Endothelial cell of umbilical vein (primary cell): ENCODE data around the gene CACNA2D2. TPM values are rescaled to one million over a fixed set of nuclear protein-coding genes. Genes with fewer than 3 reads are reported as not detected.

Source experiments
- BruUV-seq: library from RNA; stranded (reverse); fragments of 400-500 nt; replicated peaks from 2 replicates; lab custom pipeline; 2021; lab: Mats Ljungman, UMichigan
- CTCF ChIA-PET: fragments of 300-600, 350-600 bp; sonication (Branson Sonifier 250); formaldehyde crosslinking; loops from one replicate; lab custom pipeline; 2021; ENCODE audit warnings: antibody characterized with exemption, inconsistent platforms; lab: Charles Lee
- POLR2A ChIA-PET: fragments of 300-600, 350-600 bp; sonication (Branson Sonifier 250); formaldehyde crosslinking; loops from one replicate; lab custom pipeline; 2021; ENCODE audit warnings: antibody characterized with exemption, inconsistent platforms; lab: Charles Lee
- DNase-seq: peaks from one replicate; pipeline ENCODE4 v3.0.0-alpha.2; 2011; ENCODE audit warnings: low read depth, low spot score
- FAIRE-seq: peaks from 2 replicates; lab custom pipeline; 2011; peaks lifted over from hg19 to GRCh38; lab: Jason Lieb, UNC
- H2AFZ ChIP-seq: 2 replicates; pipeline ENCODE4 v1.6.0; 2012; ENCODE audit warnings: low read depth, low read length, control low read depth, inconsistent platforms
- H3K27ac ChIP-seq: 2 replicates; pipeline ENCODE4 v1.5.1; 2011; ENCODE audit warnings: low read depth, mild to moderate bottlenecking, control low read depth, low read length, moderate library complexity; ENCODE audit not compliant: insufficient read depth
- H3K27me3 ChIP-seq, 2 experiments: 2 replicates each; pipeline versions ENCODE4 v1.6.0 to v1.6.1; 2011; ENCODE audit warnings: low read length in 2 of 2, mixed read lengths in 1 of 2; ENCODE audit not compliant: control insufficient read depth in 2 of 2, insufficient read depth in 2 of 2
- H3K36me3 ChIP-seq, 2 experiments: 2 replicates in 1 of 2; 3 replicates in 1 of 2; pipeline ENCODE4 v1.5.1; 2011; ENCODE audit warnings: low read length in 2 of 2, mild to moderate bottlenecking in 1 of 2, moderate library complexity in 1 of 2; ENCODE audit not compliant: control insufficient read depth in 2 of 2, insufficient read depth in 2 of 2; ENCODE audit errors: extremely low read depth in 1 of 2
- H3K4me1 ChIP-seq: 3 replicates; pipeline ENCODE4 v1.5.1; 2011; ENCODE audit warnings: mild to moderate bottlenecking, low read length; ENCODE audit not compliant: control insufficient read depth, insufficient read depth; ENCODE audit errors: extremely low read depth
- H3K4me2 ChIP-seq: 2 replicates; pipeline ENCODE4 v1.6.1; 2011; ENCODE audit warnings: low read length, control low read depth, mixed read lengths; ENCODE audit not compliant: insufficient read depth
- H3K4me3 ChIP-seq, 3 experiments: fragments of 200-600 bp in 1 of 3; sonication (generic), shearing (Covaris generic) in 1 of 3; replicated peaks in 1 of 3; 2 replicates each; pipeline ENCODE4 v1.5.1; 2011 to 2016; ENCODE audit warnings: control low read depth in 3 of 3, low read length in 3 of 3, mild to moderate bottlenecking in 2 of 3, inconsistent platforms in 1 of 3, low read depth in 1 of 3, moderate library complexity in 1 of 3; ENCODE audit not compliant: insufficient read depth in 1 of 3
- H3K79me2 ChIP-seq: 2 replicates; pipeline ENCODE4 v1.6.0; 2012; ENCODE audit warnings: low read length, inconsistent platforms; ENCODE audit not compliant: control insufficient read depth, insufficient read depth
- H3K9ac ChIP-seq: replicated peaks from 2 replicates; pipeline ENCODE3; 2011; ENCODE audit warnings: low read length, control low read depth; ENCODE audit not compliant: insufficient read depth; ENCODE audit errors: extremely low read depth
- H3K9me1 ChIP-seq: replicated peaks from 3 replicates; pipeline ENCODE4 v1.6.0; 2011; ENCODE audit warnings: mild to moderate bottlenecking, low read length; ENCODE audit not compliant: control insufficient read depth, insufficient read depth; ENCODE audit errors: extremely low read depth
- H3K9me3 ChIP-seq: replicated peaks from 2 replicates; pipeline ENCODE4 v1.5.1; 2012; ENCODE audit warnings: low read length, inconsistent platforms; ENCODE audit not compliant: control insufficient read depth, insufficient read depth
- H4K20me1 ChIP-seq: replicated peaks from 2 replicates; pipeline ENCODE3; 2011; ENCODE audit warnings: mild to moderate bottlenecking, low read length; ENCODE audit not compliant: control insufficient read depth, insufficient read depth; ENCODE audit errors: extremely low read depth
- CTCF ChIP-seq, 2 donors: IDR thresholded peaks; 1 replicate in 1 of 2; 2 replicates in 1 of 2; pipeline ENCODE4 v1.5.1; 2011; ENCODE audit warnings: low read length in 2 of 2, mild to moderate bottlenecking in 2 of 2, moderate library complexity in 2 of 2, control low read depth in 1 of 2, inconsistent platforms in 1 of 2, low read depth in 1 of 2; ENCODE audit not compliant: insufficient read depth in 1 of 2; ENCODE audit errors: extremely low read depth in 1 of 2
- FOS ChIP-seq: IDR thresholded peaks from 2 replicates; pipeline ENCODE4 v1.6.1; 2011; ENCODE audit warnings: mild to moderate bottlenecking, low read length, moderate library complexity, borderline replicate concordance; ENCODE audit not compliant: insufficient read depth
- MAX ChIP-seq: IDR thresholded peaks from 2 replicates; pipeline ENCODE4 v1.6.1; 2011; ENCODE audit not compliant: insufficient read depth, insufficient read length
- POLR2A ChIP-seq: IDR thresholded peaks from 2 replicates; pipeline ENCODE4 v1.6.1; 2012; ENCODE audit warnings: low read depth, mild to moderate bottlenecking, control low read depth, low read length
- POLR2AphosphoS5 ChIP-seq: IDR thresholded peaks from 2 replicates; pipeline ENCODE4 v1.6.1; 2012; ENCODE audit warnings: low read depth, mild to moderate bottlenecking, control low read depth, low read length, moderate library complexity; ENCODE audit not compliant: insufficient read depth
- dilution Hi-C: fragments of 300-500 bp; cut with MboI; formaldehyde crosslinking; loops from one replicate; pipeline ENCODE4 v1.15.0; 2019; ENCODE audit warnings: low sequenced_read_pairs; ENCODE audit not compliant: extremely low pct_ligation_motif_present
- intact Hi-C: fragments of 100-400 bp; cut with micrococcal nuclease; formaldehyde crosslinking; loops from one replicate; pipeline ENCODE4 v1.10.0; 2022
- polyA plus RNA-seq, 4 experiments: library from polyadenylated mRNA; depleted of rRNA in 3 of 4; stranded (reverse) in 3 of 4; unstranded in 1 of 4; fragments of >200 nt; gene quantifications; 2 replicates each; pipeline versions ENCODE4 v1.2.1 to v1.2.3, GENCODE V29; 2011 to 2012; ENCODE audit warnings: missing spikeins in 1 of 4
- total RNA-seq: library from RNA; stranded (reverse); gene quantifications from 2 replicates; pipeline ENCODE4 v1.2.3, GENCODE V29; 2021

Gene CACNA2D2
- total and polyA plus RNA-seq, 2 donors (not counting 3 experiments of a cell fraction or from before 2014, with no cell fraction given) = 0.15 TPM; not detected in 1

DNA sequence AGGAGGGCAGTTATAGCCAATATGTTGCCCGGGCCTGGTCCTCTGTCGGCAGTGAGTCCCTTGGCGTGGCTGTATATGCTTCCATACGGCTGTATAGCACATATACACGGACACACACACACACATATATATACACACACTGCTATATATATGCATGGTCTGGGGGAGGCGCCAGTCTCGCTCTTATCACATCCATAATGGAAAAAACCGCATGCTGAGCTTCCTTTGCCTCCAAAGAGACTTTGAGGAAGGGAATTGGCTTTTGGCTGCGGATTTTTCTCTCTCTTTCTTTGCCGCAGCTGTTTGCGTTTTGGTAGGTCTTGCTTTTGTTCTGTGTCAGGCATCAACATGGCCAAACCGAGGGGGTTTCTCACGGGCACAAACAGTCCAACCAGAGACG is 132.8 kb downstream of the CACNA2D2 start:
- Histone ChIP-seq H3K9ac (no peak overlapping the region), H3K4me1 (no peaks in the 10 kb centered on the region), H3K9me3 (no peaks in the 10 kb centered on the region), H3K36me3 (no peaks in the 10 kb centered on the region), H3K4me3 (no peak overlapping the region), H4K20me1 (no peaks in the 10 kb centered on the region), H3K27ac (no peak overlapping the region), H3K27me3 (peaks cover 3 to 5% of the 10 kb centered on the region in 2 experiments), H3K79me2 (no peaks in the 10 kb centered on the region), H3K9me1 (no peaks in the 10 kb centered on the region), H3K4me2 (no peak overlapping the region), H2AFZ (no peak overlapping the region)
- intact Hi-C loops (no loop called here), dilution Hi-C loops (no loop called here)
- peak; percentile 52 for DNase-seq
- ChIA-PET POLR2A (no interaction called here), CTCF (interaction anchor here (0.5 to 3.7 kb wide), 14 partner anchors 14 to 178 kb away, joined by 3 to 77 read pairs (median 4); no protein-coding TSS in a partner anchor)
- peak; percentile 78 for FAIRE-seq
- TF ChIP-seq FOS = no peak
- no peak for TF ChIP-seq MAX
- TF ChIP-seq CTCF (IDR thresholded peaks at IDR 0.05; ENCODE audit: extremely low read depth in 1 of 2, insufficient read depth in 1 of 2, low read depth in 1 of 2, low read length in 2 of 2) = peak; percentile 9 to 19
- TF ChIP-seq POLR2A = no peak
- no peak for TF ChIP-seq POLR2AphosphoS5
- no TSS peak for BruUV-seq
